Astrocyte (in vitro differentiated cells and primary cell): ENCODE data around the gene GIT1. TPM values are rescaled to one million over a fixed set of nuclear protein-coding genes. Genes with fewer than 3 reads are reported as not detected.
A peak's percentile ranks its signal among the peaks of the same experiment; 100 is the strongest.

Source experiments
- DNase-seq: peaks from one replicate; pipeline ENCODE4 v3.0.0-alpha.2; 2010; ENCODE audit warnings: low read depth
- FAIRE-seq: peaks from 2 replicates; lab custom pipeline; 2011; peaks lifted over from hg19 to GRCh38; lab: Jason Lieb, UNC
- H2AFZ ChIP-seq: 2 replicates; pipeline ENCODE4 v1.6.0; 2012; ENCODE audit warnings: low read depth, low read length, inconsistent platforms
- H3K27ac ChIP-seq: 2 replicates; pipeline ENCODE4 v1.5.1; 2011; ENCODE audit warnings: low read depth, low read length, inconsistent platforms
- H3K27me3 ChIP-seq: 2 replicates; pipeline ENCODE4 v1.6.0; 2011; ENCODE audit warnings: low read length, inconsistent platforms; ENCODE audit not compliant: insufficient read depth
- H3K36me3 ChIP-seq: 2 replicates; pipeline ENCODE4 v1.5.1; 2011; ENCODE audit warnings: low read length, inconsistent platforms; ENCODE audit not compliant: insufficient read depth
- H3K4me1 ChIP-seq: 2 replicates; pipeline ENCODE4 v1.5.1; 2011; ENCODE audit warnings: low read length, inconsistent platforms; ENCODE audit not compliant: insufficient read depth
- H3K4me2 ChIP-seq: 2 replicates; pipeline ENCODE4 v1.6.0; 2012; ENCODE audit warnings: low read length, inconsistent platforms
- H3K4me3 ChIP-seq: 2 replicates; pipeline ENCODE4 v1.5.1; 2011; ENCODE audit warnings: low read depth, mild to moderate bottlenecking, low read length, inconsistent platforms; ENCODE audit not compliant: insufficient read depth
- H3K79me2 ChIP-seq: 2 replicates; pipeline ENCODE4 v1.6.0; 2012; ENCODE audit warnings: mild to moderate bottlenecking, low read length, inconsistent platforms; ENCODE audit not compliant: insufficient read depth
- H3K9ac ChIP-seq: 2 replicates; pipeline ENCODE4 v1.6.0; 2012; ENCODE audit warnings: mild to moderate bottlenecking, low read length, inconsistent platforms
- H3K9me3 ChIP-seq: 2 replicates; pipeline ENCODE4 v1.5.1; 2012; ENCODE audit warnings: low read depth, mild to moderate bottlenecking, low read length, inconsistent platforms; ENCODE audit not compliant: insufficient read depth
- H4K20me1 ChIP-seq: 2 replicates; pipeline ENCODE4 v1.6.0; 2012; ENCODE audit warnings: low read length, inconsistent platforms; ENCODE audit not compliant: insufficient read depth
- H3K27ac Mint-ChIP-seq: one replicate; pipeline ENCODE4 v1.8.0; 2021; ENCODE audit warnings: mild to moderate bottlenecking, mixed read lengths; ENCODE audit not compliant: unreplicated experiment
- H3K27me3 Mint-ChIP-seq: one replicate; pipeline ENCODE4 v1.8.0; 2021; ENCODE audit warnings: low read depth, mixed read lengths; ENCODE audit not compliant: unreplicated experiment
- H3K36me3 Mint-ChIP-seq: one replicate; pipeline ENCODE4 v1.8.0; 2021; ENCODE audit warnings: low read depth, mixed read lengths; ENCODE audit not compliant: unreplicated experiment
- H3K4me1 Mint-ChIP-seq: one replicate; pipeline ENCODE4 v1.8.0; 2021; ENCODE audit warnings: low read depth, mixed read lengths; ENCODE audit not compliant: unreplicated experiment
- H3K4me3 Mint-ChIP-seq: one replicate; pipeline ENCODE4 v1.8.0; 2021; ENCODE audit warnings: mild to moderate bottlenecking, moderate library complexity, mixed read lengths; ENCODE audit not compliant: unreplicated experiment
- H3K9me3 Mint-ChIP-seq: one replicate; pipeline ENCODE4 v1.8.0; 2021; ENCODE audit warnings: mild to moderate bottlenecking, mixed read lengths; ENCODE audit not compliant: unreplicated experiment
- EZH2 ChIP-seq: IDR thresholded peaks from 2 replicates; pipeline ENCODE4 v1.6.1; 2012; ENCODE audit warnings: mild to moderate bottlenecking, low read length, inconsistent platforms; ENCODE audit not compliant: insufficient read depth
- total RNA-seq: library from RNA; stranded (reverse); gene quantifications from 2 replicates; pipeline ENCODE4 v1.2.1, GENCODE V29; 2021
- TF ChIP-seq, protein P1 (sequence below): IDR thresholded peaks from 2 replicates; pipeline ENCODE4 v1.5.1; 2011; ENCODE audit warnings: low read depth, mild to moderate bottlenecking, inconsistent platforms, low read length, moderate library complexity; ENCODE audit not compliant: insufficient read depth

The GIT1 gene
- total RNA-seq, 1 donor from 2014 or later: 52.2 TPM

DNA sequence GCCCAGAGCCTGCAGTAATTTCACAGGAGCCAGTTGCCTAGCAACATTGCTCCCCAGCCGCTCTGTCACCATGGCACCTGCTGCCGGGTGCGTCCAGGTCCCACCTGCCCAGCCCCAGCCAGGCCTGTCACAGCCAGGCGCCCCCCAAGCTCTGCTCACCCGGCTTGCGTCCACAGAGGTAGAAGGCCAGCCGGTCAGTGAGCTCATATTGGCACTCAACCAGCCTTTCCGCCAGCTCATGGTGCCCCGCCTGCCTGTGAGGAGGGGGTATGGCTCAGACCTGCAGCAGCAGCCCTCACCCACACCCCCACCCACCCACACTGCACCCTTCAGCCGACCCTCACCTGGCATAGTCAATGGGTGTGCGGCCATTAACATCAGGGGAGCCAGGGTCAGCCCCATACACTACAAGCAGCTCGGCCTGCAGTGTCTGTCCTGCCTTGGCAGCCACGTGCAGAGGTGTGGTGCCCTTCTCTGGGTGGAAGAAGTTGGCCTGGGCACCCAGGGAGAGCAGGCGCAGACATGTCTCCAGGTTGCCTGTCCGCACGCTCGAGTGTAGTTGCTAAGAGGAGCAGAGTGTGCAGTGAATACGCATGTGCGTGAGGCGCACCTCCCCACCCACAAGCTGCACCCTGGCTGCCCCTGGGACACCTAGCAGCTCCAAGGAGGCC lies 7.7 kb downstream of the GIT1 start:
- Histone ChIP-seq H3K4me3 (no peak overlapping the region), H3K27ac (no peak overlapping the region), H3K4me1 (peaks cover 28% of the 10 kb centered on the region), H2AFZ (no peak overlapping the region), H3K9ac (no peak overlapping the region), H3K9me3 (no peaks in the 10 kb centered on the region), H3K27me3 (no peaks in the 10 kb centered on the region), H3K36me3 (peaks cover 2% of the 10 kb centered on the region), H3K4me2 (no peak overlapping the region), H3K79me2 (peaks cover 49% of the 10 kb centered on the region), H4K20me1 (peaks cover 68% of the 10 kb centered on the region)
- TF ChIP-seq, protein P1, sequence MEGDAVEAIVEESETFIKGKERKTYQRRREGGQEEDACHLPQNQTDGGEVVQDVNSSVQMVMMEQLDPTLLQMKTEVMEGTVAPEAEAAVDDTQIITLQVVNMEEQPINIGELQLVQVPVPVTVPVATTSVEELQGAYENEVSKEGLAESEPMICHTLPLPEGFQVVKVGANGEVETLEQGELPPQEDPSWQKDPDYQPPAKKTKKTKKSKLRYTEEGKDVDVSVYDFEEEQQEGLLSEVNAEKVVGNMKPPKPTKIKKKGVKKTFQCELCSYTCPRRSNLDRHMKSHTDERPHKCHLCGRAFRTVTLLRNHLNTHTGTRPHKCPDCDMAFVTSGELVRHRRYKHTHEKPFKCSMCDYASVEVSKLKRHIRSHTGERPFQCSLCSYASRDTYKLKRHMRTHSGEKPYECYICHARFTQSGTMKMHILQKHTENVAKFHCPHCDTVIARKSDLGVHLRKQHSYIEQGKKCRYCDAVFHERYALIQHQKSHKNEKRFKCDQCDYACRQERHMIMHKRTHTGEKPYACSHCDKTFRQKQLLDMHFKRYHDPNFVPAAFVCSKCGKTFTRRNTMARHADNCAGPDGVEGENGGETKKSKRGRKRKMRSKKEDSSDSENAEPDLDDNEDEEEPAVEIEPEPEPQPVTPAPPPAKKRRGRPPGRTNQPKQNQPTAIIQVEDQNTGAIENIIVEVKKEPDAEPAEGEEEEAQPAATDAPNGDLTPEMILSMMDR: no peak
- TF ChIP-seq EZH2: no peak
- FAIRE-seq (no peak), DNase-seq (no peak)
- H3K9me3 Mint-ChIP-seq: no peaks in the 10 kb centered on the region
- H3K27me3 Mint-ChIP-seq: no peaks in the 10 kb centered on the region
- no peak overlapping the region for H3K27ac Mint-ChIP-seq
- peaks cover 16% of the 10 kb centered on the region for H3K4me1 Mint-ChIP-seq
- H3K36me3 Mint-ChIP-seq: peaks cover 11% of the 10 kb centered on the region
- H3K4me3 Mint-ChIP-seq: no peak overlapping the region

DNA sequence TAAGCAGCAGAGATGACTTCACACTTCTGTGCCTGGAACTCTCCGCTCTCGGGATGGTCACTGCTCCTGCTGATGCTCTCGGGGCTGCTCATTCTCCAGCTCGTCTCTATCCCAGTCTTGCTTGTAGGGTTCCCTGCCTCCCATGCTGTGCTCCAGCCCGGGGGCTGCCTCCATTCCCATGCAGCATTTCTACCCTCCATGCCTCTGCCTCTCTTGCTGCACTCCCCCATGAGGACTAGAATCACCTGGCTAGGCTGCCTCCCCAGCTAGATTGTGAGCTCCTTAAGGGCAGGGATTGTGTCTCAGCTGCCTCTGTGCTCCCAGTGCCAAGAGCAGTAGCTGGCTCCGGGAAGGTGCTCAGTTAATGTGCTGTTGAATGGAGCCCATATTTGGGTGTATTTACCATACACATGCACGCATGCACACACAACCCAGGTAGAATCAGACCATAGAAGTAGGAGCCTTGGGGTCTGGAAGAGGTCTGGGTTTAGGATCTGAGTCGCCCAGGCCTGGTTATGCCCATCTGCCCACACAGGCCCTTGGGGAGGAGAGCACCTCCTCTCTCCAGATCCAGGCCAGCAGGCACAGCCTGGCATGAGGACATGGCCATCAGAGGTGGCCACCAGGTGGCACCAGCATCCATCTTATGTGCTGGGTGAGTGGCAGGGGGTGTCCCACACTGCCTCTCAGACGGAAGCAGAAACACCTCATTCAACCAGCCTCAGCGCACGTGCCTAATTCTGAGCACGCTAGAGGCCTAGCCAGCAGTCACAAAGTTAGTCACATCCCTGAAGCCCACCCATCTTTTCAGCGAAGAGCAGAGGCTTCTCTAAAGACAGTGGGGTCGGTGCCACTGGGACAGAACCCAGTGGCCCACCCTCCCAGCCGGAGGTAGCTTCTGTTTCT lies 9.3 kb downstream of the GIT1 start:
- peaks cover 53% of the 10 kb centered on the region for H4K20me1 ChIP-seq
- Mint-ChIP-seq H3K4me3 (no peak overlapping the region), H3K27me3 (no peaks in the 10 kb centered on the region), H3K4me1 (peaks cover 13% of the 10 kb centered on the region), H3K27ac (peak overlapping the region; percentile 87), H3K9me3 (no peaks in the 10 kb centered on the region), H3K36me3 (peaks cover 14% of the 10 kb centered on the region)
- DNase-seq (peak; percentile 52), FAIRE-seq (peak; percentile 13)
- H3K27me3 ChIP-seq: no peaks in the 10 kb centered on the region
- H3K4me3 ChIP-seq: no peak overlapping the region
- H2AFZ ChIP-seq: no peak overlapping the region
- peaks cover 33% of the 10 kb centered on the region for H3K79me2 ChIP-seq
- peaks cover 2% of the 10 kb centered on the region for H3K36me3 ChIP-seq
- H3K4me2 ChIP-seq: no peak overlapping the region
- H3K9me3 ChIP-seq: no peaks in the 10 kb centered on the region
- H3K27ac ChIP-seq: no peak overlapping the region
- H3K4me1 ChIP-seq: peaks cover 21% of the 10 kb centered on the region
- no peak overlapping the region for H3K9ac ChIP-seq
- TF ChIP-seq EZH2: no peak
- TF ChIP-seq, protein P1: peak; percentile 85
